ENCODE results near the gene COPE.
"Not testable (repeated sequence)": the region's sequence is repeated elsewhere in the genome, so short reads cannot be mapped to it uniquely, and the experiment has no call there.

COPE gene

DNA sequence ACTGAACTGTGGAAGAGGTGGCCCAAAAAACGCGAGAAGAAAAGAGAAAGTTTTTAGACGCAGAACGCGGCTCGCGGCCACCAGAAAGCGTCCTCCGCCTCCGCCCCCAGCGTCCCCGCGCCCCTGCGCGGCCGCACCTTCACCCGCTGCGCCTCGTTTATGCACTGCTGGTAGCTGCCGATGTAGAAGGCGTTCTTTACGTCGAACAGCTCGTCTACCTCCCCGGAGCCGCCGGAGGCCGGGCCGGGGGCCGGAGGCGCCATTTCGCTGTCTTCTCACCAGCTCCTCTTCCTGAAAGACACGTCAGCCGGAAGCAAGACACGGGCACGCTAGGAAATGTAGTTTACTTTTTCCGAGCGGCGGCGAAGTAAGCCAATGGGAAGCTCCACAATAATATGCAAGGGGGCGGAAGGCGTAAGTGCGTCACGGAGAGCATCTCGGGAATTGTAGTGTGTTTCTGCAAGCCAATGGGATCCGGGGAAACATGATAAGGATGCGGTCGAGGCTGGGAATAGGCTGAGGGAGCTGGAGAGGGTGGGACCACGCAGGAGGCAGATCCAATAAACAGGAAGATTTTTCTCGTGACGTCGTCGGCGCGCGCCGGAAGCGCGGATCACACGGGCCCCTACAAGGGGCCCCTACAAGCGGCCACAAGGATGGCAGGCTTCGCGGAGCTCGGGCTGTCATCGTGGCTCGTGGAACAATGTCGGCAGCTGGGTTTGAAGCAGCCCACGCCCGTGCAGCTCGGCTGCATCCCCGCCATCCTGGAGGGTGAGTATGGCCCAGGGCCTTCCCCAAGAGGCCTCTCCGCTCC, at the start of gene COPE, which contains the start of gene DDX49:
Gene COPE (minus strand): TSS at position 302 of the 814 bp plus-strand sequence. CDS start 39 bp downstream, at position 263.
Gene DDX49 (plus strand): TSS at position 630 of the 814 bp plus-strand sequence. CDS start 27 bp downstream, at position 657.
- peak; percentile 97 to 99 for DNase-seq

- DNase-seq: no peak
Observed at GRCh38 chr19:18967358-18968146, 48.4 kb upstream of the COPE start.

- DNase-seq: peak; percentile 80 to 82
Observed at GRCh38 chr19:18966307-18966706, 47.1 kb upstream of the COPE start.

DNA sequence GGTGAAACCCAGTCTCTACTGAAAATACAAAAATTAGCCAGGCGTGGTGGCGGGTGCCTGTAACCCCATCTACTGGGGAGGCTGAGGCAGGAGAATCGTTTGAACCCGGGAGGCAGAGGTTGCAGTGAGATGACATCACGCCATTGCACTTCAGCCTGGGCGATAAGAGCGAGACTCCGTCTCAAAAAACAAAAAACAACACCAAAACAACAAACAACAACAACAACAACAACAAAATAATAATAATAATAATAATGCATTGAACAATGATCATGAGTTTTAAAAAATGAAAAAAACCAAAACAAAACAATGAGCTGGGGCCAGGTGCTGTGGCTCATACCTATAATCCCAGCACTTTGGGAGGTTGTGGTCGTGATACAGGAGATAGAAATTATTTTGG, 44.9 kb upstream of the COPE start:
- DNase-seq: no peak

- DNase-seq: peak; percentile 11 to 70
Observed at GRCh38 chr19:18961767-18962620, 42.8 kb upstream of the COPE start.

GRCh38 chr19:18960370-18960769, 41.2 kb upstream of the COPE start:
- no peak for DNase-seq

DNA sequence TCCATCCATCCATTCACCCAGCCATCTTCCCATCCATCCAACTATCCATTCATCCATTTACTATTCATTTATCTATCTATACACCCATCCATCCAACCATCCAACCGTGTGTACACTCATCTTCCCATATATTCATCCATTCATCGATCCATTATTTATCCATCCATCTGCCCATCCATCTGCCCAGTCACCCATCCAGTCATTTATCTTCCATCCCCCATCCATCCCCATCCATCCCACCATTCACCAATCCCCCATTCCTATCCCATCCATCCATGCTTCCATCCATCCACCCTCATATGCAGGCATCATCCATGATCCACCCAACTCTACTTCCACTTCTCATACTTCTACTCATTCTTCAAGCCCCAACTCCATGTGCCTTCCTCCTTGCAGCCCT, 35.9 kb upstream of the COPE start:
- no peak for DNase-seq

DNA sequence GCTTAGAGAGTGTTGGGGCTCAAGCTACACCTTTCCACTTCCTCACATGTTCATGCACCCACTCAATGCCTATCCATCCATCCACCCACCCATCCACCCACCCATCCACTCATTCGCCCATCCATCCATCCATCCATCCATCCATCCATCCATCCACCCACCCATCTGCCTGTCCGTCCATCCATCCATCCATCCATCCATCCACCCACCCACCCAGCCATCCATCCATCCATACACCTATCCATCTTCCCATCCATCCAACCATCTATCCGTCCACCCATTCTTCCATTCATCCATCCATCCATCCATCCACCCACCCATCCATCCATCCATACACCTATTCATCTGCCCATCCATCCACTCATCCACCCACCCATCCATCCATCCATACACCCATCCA, 34.9 kb upstream of the COPE start:
- no peak for DNase-seq

DNA sequence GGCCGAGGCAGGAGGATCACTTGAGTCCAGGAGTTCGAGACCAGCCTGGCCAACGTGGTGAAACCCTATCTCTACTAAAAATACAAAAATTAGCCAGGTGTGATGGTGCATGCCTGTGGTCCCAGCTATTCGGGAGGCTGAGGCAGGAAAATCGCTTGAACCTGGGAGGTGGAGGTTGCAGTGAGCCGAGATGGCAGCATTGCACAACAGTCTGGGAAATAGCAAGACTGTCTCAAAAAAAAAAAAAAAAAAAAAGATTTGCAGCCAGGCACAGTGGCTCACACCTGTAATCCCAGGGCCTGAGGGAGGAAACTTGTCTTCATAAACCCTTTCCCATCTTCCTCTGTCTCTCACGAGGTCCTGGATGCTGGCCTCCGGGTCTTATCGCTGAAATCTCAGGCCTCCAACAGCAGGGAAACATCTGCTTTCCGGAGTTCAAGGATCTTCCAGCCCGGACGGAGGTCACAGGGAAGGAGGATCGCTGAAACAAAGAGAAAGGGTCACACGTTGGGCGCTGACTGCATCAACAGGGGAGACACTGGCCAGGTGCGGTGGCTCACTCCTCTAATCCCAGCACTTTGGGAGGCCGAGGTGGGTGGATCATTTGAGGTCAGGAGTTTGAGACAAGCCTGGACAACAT, 33.3 kb upstream of the COPE start:
- DNase-seq: not testable (repeated sequence)

DNA sequence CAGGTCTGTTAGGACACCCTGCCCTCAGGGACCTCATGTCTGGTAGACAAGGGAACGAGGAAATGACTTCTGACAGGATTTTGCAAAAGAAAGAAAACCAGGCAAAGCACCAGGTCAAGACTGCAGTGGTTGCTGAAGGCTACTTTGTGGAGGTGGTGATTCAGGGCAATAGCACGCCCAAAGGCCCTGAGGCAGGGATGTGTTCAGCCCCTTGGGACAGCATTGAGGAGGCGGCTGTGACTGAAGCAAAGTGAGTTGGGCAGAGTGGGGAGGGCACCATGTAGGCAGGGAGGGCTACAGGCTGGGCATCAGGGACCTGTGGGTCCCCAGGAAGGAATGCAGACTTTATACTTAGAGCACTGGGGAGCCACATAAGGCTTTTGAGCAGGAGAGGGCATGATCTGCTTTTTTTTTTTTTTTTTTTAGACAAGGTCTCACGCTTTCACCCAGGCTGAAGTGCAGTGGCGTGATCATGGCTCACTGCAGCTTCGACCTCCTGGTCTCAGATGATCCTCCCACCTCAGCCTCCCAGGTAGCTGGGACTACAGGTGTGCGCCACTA, 32.6 kb upstream of the COPE start:
- no peak for DNase-seq

DNA sequence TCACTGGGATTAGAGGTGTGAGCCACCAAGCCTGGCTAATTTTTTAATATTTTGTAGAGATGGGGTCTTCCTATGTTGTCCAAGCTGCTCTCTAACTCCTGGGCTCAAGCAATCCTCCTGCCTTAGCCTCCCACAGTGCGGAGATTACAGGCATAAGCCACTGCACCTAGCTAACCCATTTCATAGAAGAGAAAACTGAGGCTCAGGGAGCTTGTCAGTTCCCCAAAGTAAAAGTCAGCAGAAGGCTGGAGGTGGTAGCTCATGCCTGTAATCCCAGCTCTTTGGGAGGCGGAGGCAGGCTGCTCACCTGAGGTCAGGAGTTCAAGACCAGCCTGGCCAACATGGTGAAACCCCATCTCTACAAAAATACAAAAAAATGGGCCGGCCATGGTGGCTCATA, 30.7 kb upstream of the COPE start:
- no peak for DNase-seq

DNA sequence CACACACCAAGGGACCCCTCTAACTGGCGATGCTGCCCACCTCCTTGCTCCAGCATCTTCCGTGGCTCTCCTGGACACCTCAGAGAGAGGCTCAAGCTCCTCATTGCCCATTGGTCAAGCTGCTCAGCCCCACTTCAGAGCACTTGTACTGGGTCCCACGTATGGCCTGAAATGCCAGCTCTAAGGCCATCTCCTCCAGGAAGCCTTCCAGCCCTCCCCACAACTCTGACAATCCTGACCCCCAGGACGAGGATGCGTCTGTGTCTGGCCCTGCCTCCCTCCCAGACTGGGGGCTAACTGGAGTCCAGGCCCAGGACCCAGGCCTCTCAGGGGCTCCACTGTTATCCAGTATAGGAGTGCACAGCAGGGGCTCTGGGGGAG, 29.8 kb upstream of the COPE start:
- DNase-seq: no peak

GRCh38 chr19:18948075-18948975, 29.1 kb upstream of the COPE start:
- no peak for DNase-seq

DNA sequence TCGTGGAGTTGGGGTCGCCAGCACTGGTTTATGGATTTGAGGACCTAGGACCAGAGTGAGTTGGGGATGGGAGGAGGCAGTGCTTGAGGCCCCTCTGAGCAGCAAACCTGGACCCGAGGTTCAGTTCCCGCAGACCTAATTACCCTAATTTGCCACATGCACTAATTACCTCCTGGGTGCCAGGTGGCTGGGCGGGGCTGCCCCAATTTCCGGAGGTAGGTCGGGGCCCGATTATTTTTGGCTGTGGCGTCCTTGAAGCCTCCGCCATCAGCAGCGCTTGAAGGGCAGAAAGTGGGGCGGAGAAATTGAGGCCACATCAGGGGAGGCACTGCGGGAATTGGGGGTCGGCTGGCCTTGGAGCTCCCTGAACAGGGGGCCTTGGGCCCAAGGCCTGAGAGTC, 27.7 kb upstream of the COPE start:
- no peak for DNase-seq

- no peak for DNase-seq
Observed at GRCh38 chr19:18946335-18946734, 27.1 kb upstream of the COPE start.

GRCh38 chr19:18945297-18945696, 26.1 kb upstream of the COPE start:
- no peak for DNase-seq

GRCh38 chr19:18943465-18943864, 24.3 kb upstream of the COPE start:
- no peak for DNase-seq

GRCh38 chr19:18942692-18943091, 23.5 kb upstream of the COPE start:
- DNase-seq: no peak

GRCh38 chr19:18941628-18942354, 22.6 kb upstream of the COPE start:
- no peak for DNase-seq
